Nephron (organoid): ENCODE results near the gene TIFAB.

Source experiments
- H3K27ac Mint-ChIP-seq, 3 experiments: 2 replicates each; pipeline ENCODE4 v1.8.0; 2020; ENCODE audit warnings: mixed read lengths in 3 of 3, mild to moderate bottlenecking in 2 of 3, moderate library complexity in 1 of 3
- H3K27me3 Mint-ChIP-seq: 2 replicates; pipeline ENCODE4 v1.8.0; 2021; ENCODE audit warnings: low read depth, mild to moderate bottlenecking, moderate library complexity, mixed read lengths
- H3K36me3 Mint-ChIP-seq: 2 replicates; pipeline ENCODE4 v1.8.0; 2020; ENCODE audit warnings: low read depth, mixed read lengths
- H3K4me1 Mint-ChIP-seq: 2 replicates; pipeline ENCODE4 v1.8.0; 2020; ENCODE audit warnings: mixed read lengths
- H3K4me3 Mint-ChIP-seq, 3 experiments: 2 replicates each; pipeline ENCODE4 v1.8.0; 2020; ENCODE audit warnings: mild to moderate bottlenecking in 3 of 3, mixed read lengths in 3 of 3, moderate library complexity in 2 of 3
- H3K9me3 Mint-ChIP-seq: 2 replicates; pipeline ENCODE4 v1.8.0; 2020; ENCODE audit warnings: mixed read lengths
- CTCF ChIP-seq, 3 experiments: fragments of 200-600 bp; sonication (generic); IDR thresholded peaks; one replicate each; pipeline ENCODE4 v1.5.0; 2021; ENCODE audit warnings: antibody characterized with exemption in 3 of 3; ENCODE audit not compliant: unreplicated experiment in 3 of 3

Gene TIFAB

GRCh38 chr5:135453613-135454012 lies 1.5 kb upstream of the TIFAB start:
- TF ChIP-seq CTCF (IDR thresholded peaks at IDR 0.05; ENCODE audit: unreplicated experiment in 3 of 3), result no peak
- Mint-ChIP-seq H3K36me3 (no peaks in the 10 kb centered on the region), H3K4me1 (peaks cover 5% of the 10 kb centered on the region), H3K27ac (no peak overlapping the region), H3K4me3 (no peak overlapping the region), H3K9me3 (no peaks in the 10 kb centered on the region), H3K27me3 (peaks cover 27% of the 10 kb centered on the region)

DNA sequence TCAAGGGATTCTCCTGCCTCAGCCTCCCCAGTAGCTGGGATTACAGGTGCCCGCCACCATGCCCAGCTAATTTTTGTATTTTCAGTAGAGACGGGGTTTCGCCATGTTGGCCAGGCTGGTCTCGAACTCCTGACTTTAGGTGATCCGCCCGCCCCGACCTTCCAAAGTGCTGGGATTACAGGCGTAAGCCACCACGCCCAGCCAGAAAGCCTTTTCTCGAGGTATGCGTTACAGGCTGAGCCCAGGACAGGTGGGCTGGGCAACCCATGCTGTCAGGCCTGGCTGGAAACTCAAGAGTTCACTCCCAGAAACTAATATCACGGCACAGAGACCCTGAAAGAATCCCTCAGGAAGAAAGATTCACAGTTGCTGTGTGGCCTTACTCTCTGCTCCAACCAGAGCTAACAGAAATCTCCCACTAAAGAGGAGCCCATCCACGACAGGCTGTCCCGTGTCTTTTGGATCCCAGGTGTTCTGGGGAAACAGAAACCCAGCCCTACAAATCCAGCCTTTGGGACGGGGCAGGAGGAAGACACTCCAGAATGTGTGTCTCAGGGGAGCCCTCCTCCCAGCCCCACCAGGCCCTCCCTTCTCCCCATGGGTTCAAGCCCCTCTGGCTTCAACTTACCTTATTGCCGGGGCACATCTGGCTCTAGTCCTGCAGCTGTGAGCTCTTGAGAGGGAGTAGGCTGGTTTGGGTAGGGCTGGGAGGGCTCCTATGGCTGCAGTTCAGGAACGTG lies 400 bp downstream of the TIFAB start:
- no peak overlapping the region for H3K4me3 Mint-ChIP-seq
- H3K9me3 Mint-ChIP-seq, result no peaks in the 10 kb centered on the region
- no peak for TF ChIP-seq CTCF (IDR thresholded peaks at IDR 0.05; ENCODE audit: unreplicated experiment in 3 of 3)
- peaks cover 5% of the 10 kb centered on the region for H3K4me1 Mint-ChIP-seq
- H3K27me3 Mint-ChIP-seq, result peaks cover 25% of the 10 kb centered on the region
- no peaks in the 10 kb centered on the region for H3K36me3 Mint-ChIP-seq
- no peak overlapping the region for H3K27ac Mint-ChIP-seq

DNA sequence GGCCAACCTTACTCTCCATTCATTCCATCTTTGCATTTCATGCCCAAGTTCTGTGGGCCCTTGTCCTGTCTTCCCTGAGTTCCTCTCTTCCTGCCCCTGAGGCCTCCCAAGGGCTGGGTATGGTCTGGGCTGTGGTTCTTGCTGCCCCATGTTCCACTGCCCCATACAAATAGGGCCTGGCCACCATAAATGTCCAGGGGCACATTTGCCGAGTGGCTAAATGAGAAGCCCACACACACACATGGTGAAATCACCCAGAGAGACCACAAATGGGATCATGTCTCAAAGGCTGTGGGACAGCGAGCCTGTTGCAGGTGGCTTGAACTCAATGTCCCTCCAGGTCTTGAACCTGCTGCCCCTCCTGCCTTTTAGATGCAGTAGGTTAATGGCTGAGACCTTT lies 1.2 kb downstream of the TIFAB start:
- no peaks in the 10 kb centered on the region for H3K36me3 Mint-ChIP-seq
- H3K27me3 Mint-ChIP-seq, result peaks cover 22% of the 10 kb centered on the region
- TF ChIP-seq CTCF (IDR thresholded peaks at IDR 0.05; ENCODE audit: unreplicated experiment in 3 of 3), result no peak
- no peak overlapping the region for H3K27ac Mint-ChIP-seq
- H3K9me3 Mint-ChIP-seq, result no peaks in the 10 kb centered on the region
- no peak overlapping the region for H3K4me3 Mint-ChIP-seq
- H3K4me1 Mint-ChIP-seq, result peaks cover 10% of the 10 kb centered on the region

DNA sequence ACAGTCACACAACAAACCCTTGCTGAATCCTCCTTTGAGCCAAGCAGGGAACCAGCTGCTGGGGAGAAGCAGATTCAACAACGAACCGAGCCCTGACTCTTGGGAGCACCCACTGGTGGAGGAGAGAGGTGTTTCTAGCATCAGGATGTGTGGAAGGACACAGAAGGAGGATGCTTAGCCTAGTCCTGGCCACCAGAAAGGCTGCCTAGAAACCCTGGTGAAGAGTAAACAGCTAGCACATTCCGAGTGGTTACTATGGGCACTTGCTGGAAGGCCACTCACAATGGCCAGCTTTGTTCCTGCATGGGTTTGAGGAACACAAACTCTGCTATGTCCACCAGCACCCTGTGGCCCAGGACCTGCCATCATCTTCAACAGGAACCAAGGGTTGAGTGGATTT lies 1.8 kb downstream of the TIFAB start:
- no peak overlapping the region for H3K4me3 Mint-ChIP-seq
- H3K4me1 Mint-ChIP-seq, result peaks cover 15% of the 10 kb centered on the region
- no peak for TF ChIP-seq CTCF (IDR thresholded peaks at IDR 0.05; ENCODE audit: unreplicated experiment in 3 of 3)
- H3K36me3 Mint-ChIP-seq, result no peaks in the 10 kb centered on the region
- H3K27me3 Mint-ChIP-seq, result peaks cover 22% of the 10 kb centered on the region
- H3K27ac Mint-ChIP-seq, result no peak overlapping the region
- H3K9me3 Mint-ChIP-seq, result no peaks in the 10 kb centered on the region

DNA sequence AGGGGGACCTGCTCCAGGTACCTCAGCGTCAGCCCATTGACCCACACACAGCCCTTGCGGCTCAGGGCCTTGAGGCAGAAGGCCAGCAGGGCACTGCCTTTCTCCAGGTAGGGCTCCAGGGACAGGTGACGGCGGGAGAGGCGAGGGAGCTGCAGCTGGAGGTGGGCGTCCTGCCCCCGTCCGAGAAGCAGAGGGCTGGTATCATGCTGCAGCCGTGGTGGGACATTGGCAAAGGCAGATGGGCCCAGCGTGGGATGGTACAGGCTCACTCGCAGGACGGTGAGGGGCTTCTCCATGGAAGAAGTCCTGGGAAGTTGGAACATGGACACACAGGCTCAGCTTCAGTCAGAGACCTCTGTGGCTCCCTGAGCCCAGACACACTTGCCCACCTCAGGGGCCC lies 2.5 kb downstream of the TIFAB start:
- Mint-ChIP-seq H3K27ac (no peak overlapping the region), H3K4me3 (no peak overlapping the region), H3K4me1 (peaks cover 18% of the 10 kb centered on the region), H3K27me3 (peaks cover 22% of the 10 kb centered on the region), H3K36me3 (no peaks in the 10 kb centered on the region), H3K9me3 (no peaks in the 10 kb centered on the region)
- no peak for TF ChIP-seq CTCF (IDR thresholded peaks at IDR 0.05; ENCODE audit: unreplicated experiment in 3 of 3)
